Suprapubic skin (tissue), 4 donors: ENCODE results near the gene PABPN1L. TPM values are rescaled to one million over a fixed set of nuclear protein-coding genes. Genes with fewer than 3 reads are reported as not detected.

Experiments used
- DNase-seq, 2 donors: peaks; one replicate each; pipeline ENCODE4 v3.0.0-alpha.2; 2019; ENCODE audit warnings: low spot score in 2 of 2
- H3K27ac ChIP-seq: fragments of 200-600 bp; sonication (generic); one replicate; pipeline ENCODE4 v1.5.1; 2019
- H3K27me3 ChIP-seq: fragments of 200-600 bp; sonication (generic); one replicate; pipeline ENCODE4 v1.5.1; 2019
- H3K36me3 ChIP-seq: fragments of 200-600 bp; sonication (generic); one replicate; pipeline ENCODE4 v1.5.1; 2019
- H3K4me1 ChIP-seq: fragments of 200-600 bp; sonication (generic); one replicate; pipeline ENCODE4 v1.5.1; 2019
- H3K4me3 ChIP-seq: fragments of 200-600 bp; sonication (generic); one replicate; pipeline ENCODE4 v1.5.1; 2019; ENCODE audit warnings: mild to moderate bottlenecking
- H3K9me3 ChIP-seq: fragments of 200-600 bp; sonication (generic); one replicate; pipeline ENCODE4 v1.5.1; 2019
- EP300 ChIP-seq: sonication (generic); formaldehyde crosslinking; IDR thresholded peaks from one replicate; pipeline ENCODE4 v1.6.1; 2017; ENCODE audit warnings: antibody characterized with exemption
- POLR2A ChIP-seq, 2 donors: fragments of 450-650 bp; IDR thresholded peaks; one replicate each; pipeline ENCODE4 v1.6.1; 2017; ENCODE audit warnings: antibody characterized with exemption in 2 of 2, mild to moderate bottlenecking in 2 of 2, moderate library complexity in 2 of 2
- POLR2AphosphoS5 ChIP-seq, 3 donors: sonication (generic); formaldehyde crosslinking; IDR thresholded peaks; one replicate each; pipeline ENCODE4 v1.6.1; 2017; ENCODE audit warnings: antibody characterized with exemption in 3 of 3
- WGBS: methylation state at CpG from one replicate; pipeline ENCODE4 v1.1.5; 2018; 5-methylcytosine and 5-hydroxymethylcytosine counted together
- total RNA-seq, 4 donors: library from RNA; depleted of rRNA; stranded (reverse); fragments of >200 nt; gene quantifications; one replicate each; pipeline ENCODE4 v1.1.0, GENCODE V29; 2016
- TF ChIP-seq, protein P1 (sequence below), 2 donors: fragments of 200-600 bp in 1 of 2; fragments of 450-650 bp in 1 of 2; sonication (generic) in 1 of 2; IDR thresholded peaks; one replicate each; pipeline ENCODE4 v1.5.1; 2016 to 2019; ENCODE audit warnings: antibody characterized with exemption in 2 of 2, mild to moderate bottlenecking in 1 of 2, moderate library complexity in 1 of 2

Gene PABPN1L, protein sequence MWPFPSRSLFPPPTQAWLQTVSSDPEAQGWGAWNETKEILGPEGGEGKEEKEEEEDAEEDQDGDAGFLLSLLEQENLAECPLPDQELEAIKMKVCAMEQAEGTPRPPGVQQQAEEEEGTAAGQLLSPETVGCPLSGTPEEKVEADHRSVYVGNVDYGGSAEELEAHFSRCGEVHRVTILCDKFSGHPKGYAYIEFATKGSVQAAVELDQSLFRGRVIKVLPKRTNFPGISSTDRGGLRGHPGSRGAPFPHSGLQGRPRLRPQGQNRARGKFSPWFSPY
- total RNA-seq, result not detected

DNA sequence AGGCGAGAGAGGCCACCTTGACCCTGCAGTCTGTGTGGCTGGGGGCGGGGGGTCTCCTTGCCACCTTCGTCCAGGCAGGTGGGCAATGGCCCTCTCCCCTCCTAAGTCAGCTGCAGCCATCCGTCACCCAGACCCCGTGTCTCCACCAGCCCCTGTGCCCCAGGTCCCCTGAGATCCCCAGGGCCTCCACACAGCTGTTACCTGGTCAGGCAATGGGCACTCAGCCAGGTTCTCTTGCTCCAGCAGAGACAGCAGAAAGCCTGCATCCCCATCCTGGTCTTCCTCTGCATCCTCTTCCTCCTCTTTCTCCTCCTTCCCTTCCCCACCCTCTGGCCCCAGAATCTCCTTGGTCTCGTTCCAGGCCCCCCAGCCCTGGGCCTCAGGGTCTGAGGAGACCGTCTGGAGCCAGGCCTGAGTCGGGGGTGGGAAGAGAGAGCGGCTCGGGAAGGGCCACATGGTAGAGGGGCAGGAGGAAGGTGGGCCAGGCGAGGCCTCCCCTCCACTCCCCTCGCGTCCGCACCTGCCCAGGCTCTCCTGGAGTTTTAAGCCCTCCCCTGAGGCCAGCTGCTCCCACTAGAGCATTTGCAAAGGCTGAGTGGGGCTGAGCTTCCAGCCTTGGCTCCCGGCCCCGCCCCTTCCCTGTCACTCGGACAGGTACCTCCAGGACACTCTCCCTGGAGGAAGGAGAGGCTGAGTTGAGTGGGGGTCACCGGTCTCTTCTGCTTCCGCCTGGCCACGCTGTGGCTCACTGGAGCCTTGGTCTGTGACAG is at the start of gene PABPN1L:
TSS of gene PABPN1L (minus strand) at position 510 of the 770 bp plus-strand sequence. CDS start at position 456, 54 bp downstream.
- peaks cover 20% of the 10 kb centered on the region for H3K36me3 ChIP-seq
- DNase-seq, result no peak
- H3K9me3 ChIP-seq, result no peaks in the 10 kb centered on the region
- WGBS, result 65% methylated on average over 11 of the region's 20 CpGs
- TF ChIP-seq EP300, result no peak
- no peak for TF ChIP-seq POLR2AphosphoS5 (IDR thresholded peaks at IDR 0.05)
- no peak for TF ChIP-seq POLR2A (IDR thresholded peaks at IDR 0.05)
- TF ChIP-seq, protein P1, sequence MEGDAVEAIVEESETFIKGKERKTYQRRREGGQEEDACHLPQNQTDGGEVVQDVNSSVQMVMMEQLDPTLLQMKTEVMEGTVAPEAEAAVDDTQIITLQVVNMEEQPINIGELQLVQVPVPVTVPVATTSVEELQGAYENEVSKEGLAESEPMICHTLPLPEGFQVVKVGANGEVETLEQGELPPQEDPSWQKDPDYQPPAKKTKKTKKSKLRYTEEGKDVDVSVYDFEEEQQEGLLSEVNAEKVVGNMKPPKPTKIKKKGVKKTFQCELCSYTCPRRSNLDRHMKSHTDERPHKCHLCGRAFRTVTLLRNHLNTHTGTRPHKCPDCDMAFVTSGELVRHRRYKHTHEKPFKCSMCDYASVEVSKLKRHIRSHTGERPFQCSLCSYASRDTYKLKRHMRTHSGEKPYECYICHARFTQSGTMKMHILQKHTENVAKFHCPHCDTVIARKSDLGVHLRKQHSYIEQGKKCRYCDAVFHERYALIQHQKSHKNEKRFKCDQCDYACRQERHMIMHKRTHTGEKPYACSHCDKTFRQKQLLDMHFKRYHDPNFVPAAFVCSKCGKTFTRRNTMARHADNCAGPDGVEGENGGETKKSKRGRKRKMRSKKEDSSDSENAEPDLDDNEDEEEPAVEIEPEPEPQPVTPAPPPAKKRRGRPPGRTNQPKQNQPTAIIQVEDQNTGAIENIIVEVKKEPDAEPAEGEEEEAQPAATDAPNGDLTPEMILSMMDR (IDR thresholded peaks at IDR 0.05), result no peak
- no peak within 1 kb of the TSS for H3K4me3 ChIP-seq
- H3K27ac ChIP-seq, result no peak within 1 kb of the TSS
- peaks cover 3% of the 10 kb centered on the region for H3K4me1 ChIP-seq
- H3K27me3 ChIP-seq, result peaks cover 15% of the 10 kb centered on the region

GRCh38 chr16:88915639-88916327 is 49.3 kb upstream of the PABPN1L start:
- Histone ChIP-seq H3K36me3 (no peaks in the 10 kb centered on the region), H3K27ac (no peak overlapping the region), H3K4me1 (peaks cover 36% of the 10 kb centered on the region), H3K27me3 (no peaks in the 10 kb centered on the region), H3K9me3 (no peaks in the 10 kb centered on the region), H3K4me3 (no peak overlapping the region)
- 67% methylated on average over 30 of the region's 30 CpGs for whole genome bisulfite sequencing
- no peak for DNase-seq
- TF ChIP-seq EP300 (no peak), POLR2A (IDR thresholded peaks at IDR 0.05) (no peak)
- TF ChIP-seq, protein P1 (IDR thresholded peaks at IDR 0.05), result no peak

GRCh38 chr16:88914750-88915368 is 48.4 kb upstream of the PABPN1L start:
- 33% methylated on average over 6 of the region's 20 CpGs for WGBS
- Histone ChIP-seq H3K4me3 (no peak overlapping the region), H3K36me3 (no peaks in the 10 kb centered on the region), H3K27ac (no peak overlapping the region), H3K27me3 (no peaks in the 10 kb centered on the region), H3K9me3 (no peaks in the 10 kb centered on the region), H3K4me1 (peaks cover 29% of the 10 kb centered on the region)
- TF ChIP-seq POLR2A (IDR thresholded peaks at IDR 0.05), result no peak
- TF ChIP-seq, protein P1 (IDR thresholded peaks at IDR 0.05), result no peak
- no peak for DNase-seq

DNA sequence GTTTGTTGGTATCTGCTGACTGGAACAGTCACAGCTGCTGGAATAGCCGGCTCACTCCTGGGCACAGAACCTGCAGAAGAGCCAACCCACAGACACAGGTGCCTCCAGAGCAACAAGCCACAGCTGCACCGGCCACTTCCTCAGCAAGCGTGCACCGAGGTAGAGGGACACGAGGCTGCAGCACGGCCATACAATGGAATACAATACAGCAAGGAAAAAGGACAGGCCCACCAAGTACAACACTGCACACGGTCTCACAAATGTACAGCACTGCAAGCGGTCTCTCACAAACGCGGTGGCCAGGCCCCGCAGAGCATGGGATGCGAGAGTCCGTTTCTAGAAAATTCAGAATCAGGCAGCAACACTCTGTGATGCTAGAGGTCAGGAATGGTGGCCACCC is 47.4 kb upstream of the PABPN1L start:
- Histone ChIP-seq H3K9me3 (no peaks in the 10 kb centered on the region), H3K4me3 (no peak overlapping the region), H3K4me1 (peaks cover 24% of the 10 kb centered on the region), H3K36me3 (no peaks in the 10 kb centered on the region), H3K27me3 (no peaks in the 10 kb centered on the region), H3K27ac (no peak overlapping the region)
- TF ChIP-seq POLR2A (IDR thresholded peaks at IDR 0.05) (no peak), EP300 (no peak), POLR2AphosphoS5 (IDR thresholded peaks at IDR 0.05) (no peak)
- TF ChIP-seq, protein P1 (IDR thresholded peaks at IDR 0.05), result no peak
- WGBS, result 93% methylated on average over 13 of the region's 13 CpGs
- no peak for DNase-seq
